Esophagus muscularis mucosa (tissue), 3 donors: ENCODE measurements around the gene NDUFS7.

Experiments used
- CTCF ChIP-seq, 3 experiments: fragments of 200-600 bp in 2 of 3; fragments of 450-650 bp in 1 of 3; sonication (generic) in 2 of 3; IDR thresholded peaks; one replicate each; pipeline ENCODE4 v1.5.1; 2017 to 2019; ENCODE audit warnings: antibody characterized with exemption in 3 of 3, mild to moderate bottlenecking in 2 of 3, moderate library complexity in 1 of 3
- POLR2AphosphoS5 ChIP-seq, 2 donors: sonication (generic); formaldehyde crosslinking; IDR thresholded peaks; one replicate each; pipeline ENCODE4 v1.6.1; 2017; ENCODE audit warnings: antibody characterized with exemption in 2 of 2

GRCh38 chr19:1349211-1349610 lies 34.5 kb upstream of the NDUFS7 start:
- TF ChIP-seq POLR2AphosphoS5 (IDR thresholded peaks at IDR 0.05): no peak
- no peak for TF ChIP-seq CTCF (IDR thresholded peaks at IDR 0.05)
